ENCODE results near the gene SLC30A2. TPM values are rescaled to one million over a fixed set of nuclear protein-coding genes. Genes with fewer than 3 reads are reported as not detected.

The SLC30A2 gene
- total RNA-seq, 1 donor from 2014 or later: not detected

DNA sequence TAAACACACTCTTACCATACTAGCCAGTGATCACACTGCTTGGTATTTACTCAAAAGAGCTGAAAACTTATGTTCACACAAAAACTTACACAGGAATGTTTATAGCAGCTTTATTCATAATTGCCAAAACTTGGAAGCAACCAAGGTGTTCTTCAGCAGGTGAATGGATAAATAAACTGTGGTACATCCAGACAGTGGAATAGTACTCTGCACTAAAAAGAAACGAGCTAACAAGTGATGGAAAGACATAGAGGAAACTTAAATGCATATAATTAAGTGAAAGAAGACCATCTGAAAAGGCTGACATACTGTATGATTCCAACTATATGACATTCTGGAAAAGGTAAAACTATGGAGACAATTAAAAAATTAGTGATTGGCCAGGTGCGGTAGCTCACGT, 45.0 kb upstream of the SLC30A2 start:
- Histone ChIP-seq H3K27ac (ENCODE audit: low read depth, low read length) (no peak overlapping the region), H3K4me3 (ENCODE audit: insufficient read depth, low read depth, low read length) (no peak overlapping the region), H3K4me1 (ENCODE audit: insufficient read depth, low read length) (peaks cover 11% of the 10 kb centered on the region), H4K20me1 (ENCODE audit: insufficient read depth, low read length) (no peaks in the 10 kb centered on the region), H3K9me3 (ENCODE audit: insufficient read depth, low read depth, low read length) (no peaks in the 10 kb centered on the region), H3K4me2 (ENCODE audit: low read length) (no peak overlapping the region), H3K9ac (ENCODE audit: low read length) (no peak overlapping the region), H3K27me3 (ENCODE audit: insufficient read depth, low read length) (peaks cover 24% of the 10 kb centered on the region), H3K36me3 (ENCODE audit: insufficient read depth, low read length) (no peaks in the 10 kb centered on the region), H3K79me2 (ENCODE audit: insufficient read depth, low read length) (no peaks in the 10 kb centered on the region), H2AFZ (ENCODE audit: low read depth, low read length) (no peak overlapping the region)
- Mint-ChIP-seq H3K4me3 (ENCODE audit: unreplicated experiment) (no peak overlapping the region), H3K4me1 (ENCODE audit: low read depth, unreplicated experiment) (no peaks in the 10 kb centered on the region), H3K27ac (ENCODE audit: unreplicated experiment) (no peak overlapping the region), H3K27me3 (ENCODE audit: low read depth, unreplicated experiment) (peaks cover 10% of the 10 kb centered on the region), H3K9me3 (ENCODE audit: unreplicated experiment) (no peaks in the 10 kb centered on the region), H3K36me3 (ENCODE audit: low read depth, unreplicated experiment) (no peaks in the 10 kb centered on the region)
- FAIRE-seq: no peak
- no peak for TF ChIP-seq CTCF (IDR thresholded peaks at IDR 0.05; ENCODE audit: insufficient read depth, low read depth, low read length)
- no peak for TF ChIP-seq EZH2 (IDR thresholded peaks at IDR 0.05; ENCODE audit: insufficient read depth, low read length)
- DNase-seq (ENCODE audit: low read depth): no peak

DNA sequence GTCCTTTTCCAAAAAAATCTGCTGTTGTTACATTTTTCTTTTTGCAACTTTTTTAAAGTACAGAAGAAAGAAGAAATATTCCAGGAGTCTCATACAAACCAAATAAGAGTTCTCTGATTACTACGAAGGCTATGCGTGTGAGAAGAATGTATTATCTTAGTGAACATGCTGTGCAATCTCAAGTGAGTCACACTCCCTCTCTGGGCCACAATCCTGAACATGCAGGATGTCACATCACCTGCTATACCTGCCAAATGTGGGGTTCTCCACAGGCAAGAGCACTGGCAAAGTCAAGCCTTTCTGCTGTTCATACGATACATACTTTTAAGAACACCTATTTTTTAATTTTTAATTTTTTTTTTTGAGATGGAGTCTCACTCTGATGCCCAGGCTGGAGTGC, 43.2 kb upstream of the SLC30A2 start:
- H3K27ac ChIP-seq (ENCODE audit: low read depth, low read length): no peak overlapping the region
- H3K9ac ChIP-seq (ENCODE audit: low read length): no peak overlapping the region
- H4K20me1 ChIP-seq (ENCODE audit: insufficient read depth, low read length): no peaks in the 10 kb centered on the region
- Mint-ChIP-seq H3K36me3 (ENCODE audit: low read depth, unreplicated experiment) (no peaks in the 10 kb centered on the region), H3K4me3 (ENCODE audit: unreplicated experiment) (no peak overlapping the region), H3K27me3 (ENCODE audit: low read depth, unreplicated experiment) (peaks cover 20% of the 10 kb centered on the region), H3K27ac (ENCODE audit: unreplicated experiment) (no peak overlapping the region), H3K9me3 (ENCODE audit: unreplicated experiment) (no peaks in the 10 kb centered on the region), H3K4me1 (ENCODE audit: low read depth, unreplicated experiment) (no peaks in the 10 kb centered on the region)
- FAIRE-seq (no peak), DNase-seq (ENCODE audit: low read depth) (no peak)
- H3K4me1 ChIP-seq (ENCODE audit: insufficient read depth, low read length): peaks cover under 1% of the 10 kb centered on the region
- H2AFZ ChIP-seq (ENCODE audit: low read depth, low read length): no peak overlapping the region
- no peaks in the 10 kb centered on the region for H3K36me3 ChIP-seq (ENCODE audit: insufficient read depth, low read length)
- no peak for TF ChIP-seq EZH2 (IDR thresholded peaks at IDR 0.05; ENCODE audit: insufficient read depth, low read length)
- no peak for TF ChIP-seq CTCF (IDR thresholded peaks at IDR 0.05; ENCODE audit: insufficient read depth, low read depth, low read length)
- H3K27me3 ChIP-seq (ENCODE audit: insufficient read depth, low read length): peaks cover 34% of the 10 kb centered on the region
- H3K4me2 ChIP-seq (ENCODE audit: low read length): no peak overlapping the region
- no peaks in the 10 kb centered on the region for H3K79me2 ChIP-seq (ENCODE audit: insufficient read depth, low read length)
- H3K4me3 ChIP-seq (ENCODE audit: insufficient read depth, low read depth, low read length): no peak overlapping the region
- H3K9me3 ChIP-seq (ENCODE audit: insufficient read depth, low read depth, low read length): no peaks in the 10 kb centered on the region

DNA sequence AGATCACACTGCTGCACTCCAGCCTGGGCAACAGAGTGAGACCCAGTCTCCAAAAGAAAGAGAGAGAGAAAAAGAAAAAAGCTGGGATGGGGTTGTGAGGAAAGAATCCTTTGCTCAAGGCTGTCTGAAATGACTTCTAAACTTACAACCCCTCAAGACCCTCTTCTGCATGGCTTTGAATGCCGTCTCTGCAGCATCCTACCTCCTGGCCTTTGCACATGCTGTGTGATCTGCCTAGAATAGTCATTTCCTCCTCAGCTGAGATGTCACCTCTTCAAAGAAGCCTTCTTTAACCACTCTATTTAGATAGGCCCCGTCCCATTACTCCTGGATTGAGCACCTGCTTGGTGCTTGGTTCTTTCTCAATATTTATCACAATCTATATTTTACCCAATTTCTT, 38.9 kb upstream of the SLC30A2 start:
- DNase-seq (ENCODE audit: low read depth) (no peak), FAIRE-seq (no peak)
- H4K20me1 ChIP-seq (ENCODE audit: insufficient read depth, low read length): no peaks in the 10 kb centered on the region
- Mint-ChIP-seq H3K4me1 (ENCODE audit: low read depth, unreplicated experiment) (no peaks in the 10 kb centered on the region), H3K9me3 (ENCODE audit: unreplicated experiment) (no peaks in the 10 kb centered on the region), H3K27ac (ENCODE audit: unreplicated experiment) (no peak overlapping the region), H3K27me3 (ENCODE audit: low read depth, unreplicated experiment) (peaks cover 22% of the 10 kb centered on the region), H3K36me3 (ENCODE audit: low read depth, unreplicated experiment) (no peaks in the 10 kb centered on the region), H3K4me3 (ENCODE audit: unreplicated experiment) (no peak overlapping the region)
- no peaks in the 10 kb centered on the region for H3K4me1 ChIP-seq (ENCODE audit: insufficient read depth, low read length)
- TF ChIP-seq EZH2 (IDR thresholded peaks at IDR 0.05; ENCODE audit: insufficient read depth, low read length) (no peak), CTCF (IDR thresholded peaks at IDR 0.05; ENCODE audit: insufficient read depth, low read depth, low read length) (no peak)
- H3K9me3 ChIP-seq (ENCODE audit: insufficient read depth, low read depth, low read length): no peaks in the 10 kb centered on the region
- H3K4me3 ChIP-seq (ENCODE audit: insufficient read depth, low read depth, low read length): no peak overlapping the region
- H2AFZ ChIP-seq (ENCODE audit: low read depth, low read length): no peak overlapping the region
- H3K9ac ChIP-seq (ENCODE audit: low read length): no peak overlapping the region
- H3K79me2 ChIP-seq (ENCODE audit: insufficient read depth, low read length): no peaks in the 10 kb centered on the region
- no peak overlapping the region for H3K4me2 ChIP-seq (ENCODE audit: low read length)
- no peak overlapping the region for H3K27ac ChIP-seq (ENCODE audit: low read depth, low read length)
- peaks cover 21% of the 10 kb centered on the region for H3K27me3 ChIP-seq (ENCODE audit: insufficient read depth, low read length)
- no peaks in the 10 kb centered on the region for H3K36me3 ChIP-seq (ENCODE audit: insufficient read depth, low read length)

All from astrocyte (in vitro differentiated cells and primary cell).